ENCODE data around the gene GALNT13. TPM values are rescaled to one million over a fixed set of nuclear protein-coding genes. Genes with fewer than 3 reads are reported as not detected.

Gene GALNT13
- polyA plus RNA-seq, 2 of the 4 experiments (the other 2 are of a cell fraction), result 12.1 to 15.6 TPM

DNA sequence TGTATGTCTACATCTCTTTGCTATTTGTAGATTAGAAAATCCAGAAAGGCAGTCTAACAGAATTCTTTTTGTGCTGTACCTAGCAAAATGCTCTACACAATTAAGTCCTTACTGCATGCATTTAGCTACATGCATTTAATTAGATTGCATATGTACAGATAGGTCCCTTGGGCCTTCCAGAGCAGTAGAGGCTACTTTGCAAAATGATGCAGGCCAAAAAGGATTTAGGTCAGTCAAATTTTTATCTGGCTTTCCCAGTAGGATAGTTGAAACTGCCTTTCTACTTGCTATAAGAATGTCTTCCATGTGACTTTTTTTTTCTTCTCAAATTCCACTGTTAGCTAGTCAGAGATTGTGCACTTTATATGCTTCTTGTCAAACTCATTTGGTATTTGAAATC is 19.3 kb downstream of the GALNT13 start (continued):
- TF ChIP-seq, protein P1, sequence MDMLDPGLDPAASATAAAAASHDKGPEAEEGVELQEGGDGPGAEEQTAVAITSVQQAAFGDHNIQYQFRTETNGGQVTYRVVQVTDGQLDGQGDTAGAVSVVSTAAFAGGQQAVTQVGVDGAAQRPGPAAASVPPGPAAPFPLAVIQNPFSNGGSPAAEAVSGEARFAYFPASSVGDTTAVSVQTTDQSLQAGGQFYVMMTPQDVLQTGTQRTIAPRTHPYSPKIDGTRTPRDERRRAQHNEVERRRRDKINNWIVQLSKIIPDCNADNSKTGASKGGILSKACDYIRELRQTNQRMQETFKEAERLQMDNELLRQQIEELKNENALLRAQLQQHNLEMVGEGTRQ (IDR thresholded peaks at IDR 0.05), result no peak
- TF ChIP-seq RAD21 (conservative IDR thresholded peaks at IDR 0.05 in 1 of 2, IDR thresholded peaks at IDR 0.05 in 1 of 2) (no peak), CEBPB (IDR thresholded peaks at IDR 0.05) (no peak), NR3C1 (IDR thresholded peaks at IDR 0.05) (no peak), EHMT2 (IDR thresholded peaks at IDR 0.05; ENCODE audit: low read depth) (no peak), GATA3 (IDR thresholded peaks at IDR 0.05; ENCODE audit: borderline replicate concordance) (no peak), MAZ (IDR thresholded peaks at IDR 0.05; ENCODE audit: borderline replicate concordance, low read depth, low read length) (no peak), ZSCAN20 (CRISPR knock-in tag; IDR thresholded peaks at IDR 0.05) (no peak), MAFK (IDR thresholded peaks at IDR 0.05; ENCODE audit: partially characterized antibody) (no peak)

DNA sequence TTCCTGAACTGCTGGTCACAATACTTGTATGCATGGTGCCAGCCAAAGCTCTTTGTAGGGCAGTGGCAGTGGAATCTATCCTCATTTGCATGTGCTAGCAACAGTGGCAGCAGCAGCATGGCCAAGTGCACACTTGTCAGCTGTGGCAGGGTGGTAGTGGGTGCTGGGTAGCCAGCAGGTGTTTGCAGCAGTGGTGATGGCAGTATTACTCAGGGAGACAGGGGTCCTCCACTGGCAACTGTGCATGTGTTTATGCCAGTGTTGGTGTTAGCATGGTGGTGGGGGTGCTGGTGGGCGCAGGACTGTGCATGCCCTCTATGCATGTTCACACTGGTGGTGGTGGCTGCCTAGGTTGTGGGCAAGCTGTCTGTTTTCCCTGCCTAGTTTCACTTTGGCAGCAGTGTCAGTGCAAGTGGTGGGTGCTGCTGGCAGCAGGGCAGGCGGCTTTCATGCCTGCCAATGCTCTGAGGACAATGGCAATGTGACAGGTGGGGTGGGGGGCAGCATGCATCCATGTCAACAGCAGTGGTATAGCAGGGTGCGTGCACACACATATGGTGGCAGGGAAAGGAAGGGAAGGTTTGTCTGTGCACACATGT is 41.2 kb downstream of the GALNT13 start:
- no peak for ATAC-seq
- no peak overlapping the region for H3K27ac ChIP-seq
- no peak overlapping the region for H3K4me2 ChIP-seq
- H3K4me1 ChIP-seq, result no peaks in the 10 kb centered on the region
- ChIA-PET POLR2A (no interaction called here), CTCF (no interaction called here)
- no peak overlapping the region for H3K4me3 ChIP-seq
- no peak for FAIRE-seq
- DNase-seq (ENCODE audit: low read depth in 1 of 2, low spot score in 1 of 2), result no peak
- TF ChIP-seq BHLHE40 (IDR thresholded peaks at IDR 0.05; ENCODE audit: low read depth, low read length), result no peak
- 94% methylated on average over 2 of the region's 3 CpGs for WGBS (ENCODE audit: missing lambda C conversion rate)
- no peaks in the 10 kb centered on the region; the same call in 2 of the 3 replicates for H3K9me3 ChIP-seq

DNA sequence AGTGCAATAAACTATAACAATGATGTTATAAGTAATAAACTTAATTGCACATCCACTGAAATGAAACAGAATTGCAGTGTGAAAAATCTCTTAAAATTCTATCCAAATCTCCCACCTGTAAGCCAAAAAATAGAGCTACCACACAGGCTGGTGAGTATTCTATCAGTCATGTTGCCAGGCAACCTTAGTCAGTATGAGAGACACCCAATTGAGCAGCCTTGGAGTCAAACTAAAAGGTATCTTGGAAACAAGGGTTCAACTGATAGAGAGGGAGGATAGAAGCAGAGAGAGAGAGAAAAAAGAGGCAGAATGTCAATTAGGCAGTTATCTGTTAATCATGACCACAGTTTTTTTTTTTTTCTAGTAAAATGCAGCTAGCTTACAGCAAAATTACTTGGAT is 45.8 kb downstream of the GALNT13 start:
- no peak overlapping the region for H3K27ac ChIP-seq
- FAIRE-seq (no peak), ATAC-seq (no peak), DNase-seq (ENCODE audit: low read depth in 1 of 2, low spot score in 1 of 2) (no peak)
- H3K4me1 ChIP-seq, result no peaks in the 10 kb centered on the region
- no peak overlapping the region for H3K4me2 ChIP-seq
- no peak overlapping the region for H3K4me3 ChIP-seq
- ChIA-PET POLR2A (no interaction called here), CTCF (no interaction called here)
- no peaks in the 10 kb centered on the region for H3K9me3 ChIP-seq
- TF ChIP-seq CHD2 (IDR thresholded peaks at IDR 0.05; ENCODE audit: low read length, partially characterized antibody) (no peak), MAZ (IDR thresholded peaks at IDR 0.05; ENCODE audit: borderline replicate concordance, low read depth, low read length) (no peak), ZFP36 (IDR thresholded peaks at IDR 0.05; ENCODE audit: borderline replicate concordance, partially characterized antibody) (no peak), TP53 (CRISPR knock-in tag; IDR thresholded peaks at IDR 0.05) (no peak), CBX2 (IDR thresholded peaks at IDR 0.05; ENCODE audit: borderline replicate concordance, low read depth) (no peak), EP300 (IDR thresholded peaks at IDR 0.05) (no peak), RNF2 (IDR thresholded peaks at IDR 0.05; ENCODE audit: borderline replicate concordance, low read depth) (no peak), KDM1A (IDR thresholded peaks at IDR 0.05; ENCODE audit: low read depth) (no peak), CEBPB (IDR thresholded peaks at IDR 0.05) (no peak), NPAS2 (CRISPR knock-in tag; IDR thresholded peaks at IDR 0.05; ENCODE audit: borderline replicate concordance) (no peak), HOXB13 (CRISPR knock-in tag; IDR thresholded peaks at IDR 0.05; ENCODE audit: low read depth) (no peak), TFCP2L1 (CRISPR knock-in tag; IDR thresholded peaks at IDR 0.05) (no peak), MYC (IDR thresholded peaks at IDR 0.05; ENCODE audit: borderline replicate concordance, low read length) (no peak)

DNA sequence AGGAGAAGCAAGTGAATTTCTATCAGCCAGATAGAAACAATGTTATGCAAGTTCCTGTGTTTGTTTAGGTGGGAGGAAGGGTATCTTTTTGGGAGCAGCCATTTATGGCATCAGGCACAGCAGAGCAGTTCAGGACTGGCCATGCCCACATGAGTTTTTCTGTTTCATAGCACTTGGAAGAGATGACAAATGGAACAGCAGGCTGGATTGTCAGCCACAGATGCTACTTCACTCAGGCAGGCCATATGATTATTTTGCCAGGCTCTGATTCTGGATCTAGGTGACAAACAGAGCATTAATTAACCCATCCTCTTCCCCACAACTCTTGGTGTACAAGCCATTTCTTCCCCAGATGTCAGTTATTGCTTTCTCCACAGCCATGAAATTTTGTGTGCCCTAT is 63.8 kb downstream of the GALNT13 start:
- Histone ChIP-seq H3K4me1 (peaks cover 23% of the 10 kb centered on the region), H3K9me3 (no peaks in the 10 kb centered on the region), H3K27ac (no peak overlapping the region), H3K4me2 (peak overlapping the region; percentile 9; the same call in 1 of the 3 replicates), H3K4me3 (no peak overlapping the region)
- TF ChIP-seq MAZ (IDR thresholded peaks at IDR 0.05; ENCODE audit: borderline replicate concordance, low read depth, low read length) (no peak), FOSB (CRISPR knock-in tag; IDR thresholded peaks at IDR 0.05) (no peak), CBX8 (IDR thresholded peaks at IDR 0.05) (no peak), JUN (IDR thresholded peaks at IDR 0.05) (no peak), PHF8 (IDR thresholded peaks at IDR 0.05; ENCODE audit: borderline replicate concordance, low read depth) (no peak), HOXB5 (CRISPR knock-in tag; IDR thresholded peaks at IDR 0.05) (no peak), HEYL (CRISPR knock-in tag; IDR thresholded peaks at IDR 0.05) (no peak)
- TF ChIP-seq, protein P2, sequence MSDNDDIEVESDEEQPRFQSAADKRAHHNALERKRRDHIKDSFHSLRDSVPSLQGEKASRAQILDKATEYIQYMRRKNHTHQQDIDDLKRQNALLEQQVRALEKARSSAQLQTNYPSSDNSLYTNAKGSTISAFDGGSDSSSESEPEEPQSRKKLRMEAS (IDR thresholded peaks at IDR 0.05), result no peak
- FAIRE-seq (no peak), DNase-seq (ENCODE audit: low read depth in 1 of 2, low spot score in 1 of 2) (no peak), ATAC-seq (no peak)
- CTCF ChIA-PET, result no interaction called here
- POLR2A ChIA-PET, result no interaction called here
